Left cardiac atrium (tissue), 4 donors: ENCODE data around the gene HELLS. TPM values are rescaled to one million over a fixed set of nuclear protein-coding genes. Genes with fewer than 3 reads are reported as not detected.
"Not testable (repeated sequence)": the region's sequence is repeated elsewhere in the genome, so short reads cannot be mapped to it uniquely, and the experiment has no call there.

Source experiments
- ATAC-seq, 2 donors: fragments of 200-7000 bp; cut with Tn5 transposase; one replicate each; pipeline ENCODE4 v1.9.1; 2020; ENCODE audit warnings: mild to moderate bottlenecking in 2 of 2, moderate library complexity in 2 of 2
- DNase-seq: peaks from one replicate; pipeline ENCODE4 v3.0.0-alpha.2; 2020
- intact Hi-C, 2 donors: fragments of 100-400 bp; cut with DNase I; formaldehyde crosslinking; loops; one replicate each; pipeline versions ENCODE4 v1.14.1 to v1.15.1; 2022 to 2023
- total RNA-seq, 2 donors: library from RNA; stranded (reverse); fragmentation: NEBNext Ultra II Directional; extraction: Animal tissue kit (Norgen Biotek cat#: 25700); gene quantifications; one replicate each; pipeline ENCODE4 v1.2.1, GENCODE V29; 2021
- donor health status: DM: no; HTN: yes; CAD: no.
- donor health status: DM: no; HTN: yes; CAD: no; lungs with severe emphysema.
- donor health status: DM: yes; HTN: yes; CAD: no.
- donor health status: Dilated cardiomyopathy.

HELLS gene
- total RNA-seq, 2 donors from 2014 or later = 3.2 to 3.5 TPM

GRCh38 chr10:94602729-94603515, 57.3 kb downstream of the HELLS start:
- intact Hi-C loops = no loop called here
- DNase-seq (no peak), ATAC-seq (no peak)

- DNase-seq (no peak), ATAC-seq (no peak)
- intact Hi-C loops = no loop called here
These were observed 61.5 kb downstream of the HELLS start for GRCh38 chr10:94607111-94607510.

- DNase-seq (no peak), ATAC-seq (no peak)
- intact Hi-C loops = no loop called here
These were observed 63.0 kb downstream of the HELLS start for GRCh38 chr10:94608559-94608958.

GRCh38 chr10:94614558-94614957, 69.0 kb downstream of the HELLS start:
- intact Hi-C loops = no loop called here
- ATAC-seq (no peak), DNase-seq (no peak)

- DNase-seq (no peak), ATAC-seq (no peak)
These were observed 71.9 kb downstream of the HELLS start for GRCh38 chr10:94617389-94617944.

GRCh38 chr10:94622666-94623205, 77.1 kb downstream of the HELLS start:
- DNase-seq (no peak), ATAC-seq (no peak)
- intact Hi-C loops = no loop called here

More at GRCh38 chr10:94617389-94617944, 71.9 kb downstream of the HELLS start:
- intact Hi-C loops = no loop called here

- intact Hi-C loops = no loop called here
- no peak for ATAC-seq
- no peak for DNase-seq
These were observed 78.0 kb downstream of the HELLS start for GRCh38 chr10:94623572-94623971.

- intact Hi-C loops = no loop called here
- DNase-seq (no peak), ATAC-seq (no peak)
These were observed 80.9 kb downstream of the HELLS start for GRCh38 chr10:94626476-94626875.

GRCh38 chr10:94627511-94627910, 81.9 kb downstream of the HELLS start:
- intact Hi-C loops = no loop called here
- DNase-seq (no peak), ATAC-seq (no peak)

GRCh38 chr10:94630017-94630688, 84.6 kb downstream of the HELLS start:
- no peak for DNase-seq
- intact Hi-C loops = no loop called here
- ATAC-seq = no peak

GRCh38 chr10:94631077-94631875, 85.7 kb downstream of the HELLS start:
- ATAC-seq = no peak
- DNase-seq = no peak
- intact Hi-C loops = no loop called here

GRCh38 chr10:94632954-94633353, 87.4 kb downstream of the HELLS start:
- DNase-seq (no peak), ATAC-seq (no peak)
- intact Hi-C loops = no loop called here

- ATAC-seq, intact Hi-C loops, DNase-seq: not testable (repeated sequence)
These were observed 92.5 kb downstream of the HELLS start for GRCh38 chr10:94638097-94638496.

- no peak for DNase-seq
- intact Hi-C loops = no loop called here
- no peak for ATAC-seq
These were observed 94.3 kb downstream of the HELLS start for GRCh38 chr10:94639902-94640301.

GRCh38 chr10:94640562-94640961, 95.0 kb downstream of the HELLS start:
- ATAC-seq = no peak
- intact Hi-C loops = no loop called here

GRCh38 chr10:94641480-94641879, 95.9 kb downstream of the HELLS start:
- ATAC-seq = no peak
- intact Hi-C loops = no loop called here

More at GRCh38 chr10:94640562-94640961, 95.0 kb downstream of the HELLS start:
- DNase-seq = no peak

GRCh38 chr10:94644352-94644751, 98.8 kb downstream of the HELLS start:
- intact Hi-C loops = no loop called here
- no peak for ATAC-seq
- DNase-seq = no peak

More at GRCh38 chr10:94641480-94641879, 95.9 kb downstream of the HELLS start:
- no peak for DNase-seq

- ATAC-seq (no peak), DNase-seq (no peak)
- intact Hi-C loops = no loop called here
These were observed 99.7 kb downstream of the HELLS start for GRCh38 chr10:94645285-94645684.
